Hindlimb muscle (tissue), 1 donor: ENCODE results near the gene TRERF1. TPM values are rescaled to one million over a fixed set of nuclear protein-coding genes. Genes with fewer than 3 reads are reported as not detected.
A peak's percentile ranks its signal among the peaks of the same experiment; 100 is the strongest.
"Not testable (repeated sequence)": the region's sequence is repeated elsewhere in the genome, so short reads cannot be mapped to it uniquely, and the experiment has no call there.

Experiments
- DNase-seq: peaks from one replicate; pipeline ENCODE4 v3.0.0-alpha.2; 2013
- polyA plus RNA-seq: library from polyadenylated mRNA; unstranded; fragments of 120-200 nt; gene quantifications from one replicate; pipeline ENCODE4 v1.2.1, GENCODE V29; 2013; ENCODE audit not compliant: insufficient read length

TRERF1 gene
- 9.2 TPM for polyA plus RNA-seq

- peak; percentile 86 for DNase-seq
Observed at GRCh38 chr6:42451333-42452170, at the start of gene TRERF1. TSS of gene TRERF1 (minus strand) at chr6:42451926. CDS start at chr6:42269590, 182,336 bp downstream.

- DNase-seq, result no peak
Observed at GRCh38 chr6:42498473-42499128, 46.9 kb upstream of the TRERF1 start.

- DNase-seq, result no peak
Observed at GRCh38 chr6:42493914-42494539, 42.3 kb upstream of the TRERF1 start.

- no peak for DNase-seq
Observed at GRCh38 chr6:42488129-42488528, 36.4 kb upstream of the TRERF1 start.

GRCh38 chr6:42484261-42484660, 32.5 kb upstream of the TRERF1 start:
- DNase-seq, result no peak

- DNase-seq, result peak; percentile 8
Observed at GRCh38 chr6:42482174-42482573, 30.4 kb upstream of the TRERF1 start.

GRCh38 chr6:42471714-42472113, 20.0 kb upstream of the TRERF1 start:
- DNase-seq, result no peak

GRCh38 chr6:42471142-42471541, 19.4 kb upstream of the TRERF1 start:
- no peak for DNase-seq

GRCh38 chr6:42468273-42468672, 16.5 kb upstream of the TRERF1 start:
- DNase-seq, result no peak

GRCh38 chr6:42467651-42468050, 15.9 kb upstream of the TRERF1 start:
- DNase-seq, result no peak

GRCh38 chr6:42466470-42466869, 14.7 kb upstream of the TRERF1 start:
- not testable (repeated sequence) for DNase-seq

GRCh38 chr6:42462474-42462972, 10.8 kb upstream of the TRERF1 start:
- DNase-seq, result no peak

GRCh38 chr6:42460883-42461282, 9.2 kb upstream of the TRERF1 start:
- no peak for DNase-seq

- DNase-seq, result no peak
Observed at GRCh38 chr6:42459888-42460287, 8.2 kb upstream of the TRERF1 start.

- no peak for DNase-seq
Observed at GRCh38 chr6:42454428-42454791, 2.7 kb upstream of the TRERF1 start.

GRCh38 chr6:42453654-42454427, 2.1 kb upstream of the TRERF1 start:
- peak; percentile 76 for DNase-seq

- DNase-seq, result peak; percentile 96
Observed at GRCh38 chr6:42453031-42453653, 1.4 kb upstream of the TRERF1 start.

GRCh38 chr6:42452171-42453030, 675 bp upstream of the TRERF1 start:
- peak; percentile 83 for DNase-seq

GRCh38 chr6:42450477-42451332, 1.0 kb downstream of the TRERF1 start:
- DNase-seq, result peak; percentile 45

GRCh38 chr6:42449917-42450476, 1.7 kb downstream of the TRERF1 start:
- no peak for DNase-seq
